GM12878 (cell line): ENCODE measurements around the gene IQGAP3. TPM values are rescaled to one million over a fixed set of nuclear protein-coding genes. Genes with fewer than 3 reads are reported as not detected.

Source experiments
- CBX3 ChIP-seq: fragments of 200-600 bp; sonication (generic); IDR thresholded peaks from 2 replicates; pipeline ENCODE4 v1.6.1; 2016; ENCODE audit warnings: low read depth, borderline replicate concordance
- CHD1 ChIP-seq: IDR thresholded peaks from 2 replicates; pipeline ENCODE4 v1.6.1; 2012; ENCODE audit warnings: low read depth, low read length, improper control_type of control experiment
- CREM ChIP-seq: IDR thresholded peaks from 2 replicates; pipeline ENCODE4 v1.6.1; 2014; ENCODE audit warnings: antibody characterized with exemption, low read depth
- E4F1 ChIP-seq: fragments of 450-650 bp; IDR thresholded peaks from 2 replicates; pipeline ENCODE4 v1.6.1; 2018; ENCODE audit warnings: borderline replicate concordance, mild to moderate bottlenecking; ENCODE audit not compliant: partially characterized antibody
- EGR1 ChIP-seq, 2 experiments: IDR thresholded peaks; 1 replicate in 1 of 2; 2 replicates in 1 of 2; pipeline ENCODE4 v1.6.1; 2011 to 2012; ENCODE audit warnings: low read depth in 2 of 2, low read length in 2 of 2, borderline replicate concordance in 1 of 2, mild to moderate bottlenecking in 1 of 2, moderate library complexity in 1 of 2
- EP300 ChIP-seq, 2 experiments: fragments of 150-350 bp in 1 of 2; IDR thresholded peaks; 2 replicates each; pipeline ENCODE4 v1.6.1; 2011 to 2012; ENCODE audit warnings: low read depth in 2 of 2, low read length in 2 of 2, borderline replicate concordance in 1 of 2, improper control_type of control experiment in 1 of 2, inconsistent platforms in 1 of 2; ENCODE audit not compliant: control insufficient read depth in 1 of 2
- HCFC1 ChIP-seq: fragments of 150-350 bp; IDR thresholded peaks from 2 replicates; pipeline ENCODE4 v1.6.1; 2014; ENCODE audit warnings: low read length
- KAT2A ChIP-seq: conservative IDR thresholded peaks from 2 replicates; pipeline ENCODE4 v1.6.1; 2011; ENCODE audit warnings: low read depth, low read length; ENCODE audit not compliant: control insufficient read depth
- LARP7 ChIP-seq: fragments of 450-650 bp; IDR thresholded peaks from 2 replicates; pipeline ENCODE4 v1.6.1; 2017; ENCODE audit warnings: mild to moderate bottlenecking
- NFYA ChIP-seq: IDR thresholded peaks from 2 replicates; pipeline ENCODE4 v1.6.1; 2011; ENCODE audit warnings: low read depth, mild to moderate bottlenecking, low read length, improper control_type of control experiment, borderline replicate concordance
- PBX3 ChIP-seq: IDR thresholded peaks from 2 replicates; pipeline ENCODE4 v1.6.1; 2011; ENCODE audit warnings: mild to moderate bottlenecking, low read depth, low read length, moderate library complexity; ENCODE audit not compliant: insufficient replicate concordance
- PKNOX1 ChIP-seq: fragments of 450-650 bp; IDR thresholded peaks from 2 replicates; pipeline ENCODE4 v1.6.1; 2016; ENCODE audit warnings: mild to moderate bottlenecking
- PML ChIP-seq: IDR thresholded peaks from 2 replicates; pipeline ENCODE4 v1.6.1; 2012; ENCODE audit warnings: low read length, inconsistent platforms
- POLR2AphosphoS2 ChIP-seq: IDR thresholded peaks from 2 replicates; pipeline ENCODE4 v1.6.1; 2011; ENCODE audit warnings: low read depth, mild to moderate bottlenecking, low read length, improper control_type of control experiment, moderate library complexity
- RB1 ChIP-seq: fragments of 450-650 bp; formaldehyde crosslinking; IDR thresholded peaks from 2 replicates; pipeline ENCODE4 v1.6.1; 2017; ENCODE audit warnings: mild to moderate bottlenecking, borderline replicate concordance
- RBBP5 ChIP-seq: fragments of 200-600 bp; sonication (generic); conservative IDR thresholded peaks from 2 replicates; pipeline ENCODE4 v1.6.1; 2016
- RCOR1 ChIP-seq: conservative IDR thresholded peaks from 2 replicates; pipeline ENCODE4 v1.6.1; 2012; ENCODE audit warnings: low read depth, low read length, improper control_type of control experiment
- ZBED1 ChIP-seq: IDR thresholded peaks from 2 replicates; pipeline ENCODE4 v1.6.1; 2016; ENCODE audit warnings: borderline replicate concordance
- ZNF24 ChIP-seq: fragments of 450-650 bp; IDR thresholded peaks from 2 replicates; pipeline ENCODE4 v1.6.1; 2017; ENCODE audit warnings: antibody characterized with exemption, mild to moderate bottlenecking
- ZNF592 ChIP-seq: fragments of 450-650 bp; IDR thresholded peaks from 2 replicates; pipeline ENCODE4 v1.6.1; 2017; ENCODE audit warnings: mild to moderate bottlenecking, moderate library complexity
- polyA plus RNA-seq, 11 experiments: library from polyadenylated mRNA; depleted of rRNA in 4 of 11; unstranded in 6 of 11; stranded (reverse) in 5 of 11; fragments of >200 nt; fragmentation: Nextera tagmentation in 4 of 11; fragmentation: Illumina TruSeq in 1 of 11; extraction: Ambion mirVana in 4 of 11; extraction: Trizol in 1 of 11; gene quantifications; 1 replicate in 1 of 11; 2 replicates in 10 of 11; pipeline versions ENCODE4 v1.2.1 to v1.2.3, GENCODE V29; 2011 to 2016; ENCODE audit warnings: inconsistent platforms in 2 of 11, missing spikeins in 2 of 11, low read depth in 1 of 11
- total RNA-seq, 4 experiments: library from RNA; depleted of rRNA in 3 of 4; stranded (reverse); fragments of >200 nt in 3 of 4; fragmentation: Illumina TruSeq in 1 of 4; extraction: Trizol in 1 of 4; gene quantifications; 2 replicates each; pipeline versions ENCODE4 v1.2.1 to v1.2.3, GENCODE V29; 2013 to 2021

Gene IQGAP3
- total and polyA plus RNA-seq, 10 of the 15 experiments (the other 5 are each of a cell fraction or from before 2014, with no cell fraction given): 1.1 to 10.7 (median 7.9) TPM

GRCh38 chr1:156500793-156501506, 71.4 kb downstream of the IQGAP3 start (continued):
- TF ChIP-seq PKNOX1 (peak; percentile 97), LARP7 (peak; percentile 89), EGR1 (IDR thresholded peaks at IDR 0.05; ENCODE audit: borderline replicate concordance in 1 of 2, low read depth in 2 of 2, low read length in 2 of 2) (peak in 1 of 2 experiments; percentile 91; a peak in 2 of 3 replicates), CBX3 (no peak), E4F1 (no peak), NFYA (no peak), RCOR1 (no peak; the same call in 1 of the 2 replicates), RBBP5 (no peak), CREM (peak; percentile 30; the same call in 1 of the 2 replicates), ZBED1 (0 out of 2 replicates have a peak, but pooled peaks have one; percentile 36), ZNF592 (0 out of 2 replicates have a peak, but pooled peaks have one; percentile 4), RB1 (peak; percentile 86; the same call in 1 of the 2 replicates), POLR2AphosphoS2 (peak; percentile 91), KAT2A (no peak), PML (no peak), HCFC1 (peak; percentile 26; the same call in 1 of the 2 replicates), EP300 (IDR thresholded peaks at IDR 0.05; ENCODE audit: borderline replicate concordance in 1 of 2, control insufficient read depth in 1 of 2, low read depth in 2 of 2, low read length in 2 of 2) (peak; percentile 4 to 68; a peak in 3 of 4 replicates), CHD1 (no peak), PBX3 (peak; percentile 94), ZNF24 (no peak)
